Loucy (cell line): Measurements from ENCODE around the gene RHBDD2.

Source experiments
- H2AFZ ChIP-seq: fragments of 200-600 bp; sonication (generic); 2 replicates; pipeline ENCODE4 v1.6.0; 2016; ENCODE audit warnings: antibody characterized with exemption, mild to moderate bottlenecking, low read length, moderate library complexity
- H3F3A ChIP-seq: fragments of 200-600 bp; 2 replicates; pipeline ENCODE4 v1.6.0; 2016; ENCODE audit warnings: antibody characterized with exemption, low read depth, mild to moderate bottlenecking
- H3K27me3 ChIP-seq: fragments of 200-600 bp; sonication (generic); 2 replicates; pipeline ENCODE4 v1.6.1; 2014; ENCODE audit warnings: low read length, mild to moderate bottlenecking; ENCODE audit not compliant: insufficient read depth, poor library complexity, severe bottlenecking
- H3K36me3 ChIP-seq: fragments of 200-600 bp; sonication (generic); 2 replicates; pipeline ENCODE4 v1.6.1; 2016; ENCODE audit warnings: low read length; ENCODE audit not compliant: insufficient read depth
- H3K4me1 ChIP-seq: fragments of 200-600 bp; sonication (generic); 2 replicates; pipeline ENCODE4 v1.5.1; 2014; ENCODE audit warnings: low read length, mild to moderate bottlenecking; ENCODE audit not compliant: insufficient read depth, poor library complexity, severe bottlenecking
- H3K4me2 ChIP-seq: fragments of 200-600 bp; sonication (generic); 2 replicates; pipeline ENCODE4 v1.6.0; 2014; ENCODE audit warnings: antibody characterized with exemption, low read length, low read depth, mild to moderate bottlenecking; ENCODE audit not compliant: poor library complexity, severe bottlenecking
- H3K4me3 ChIP-seq: fragments of 200-600 bp; sonication (generic); 2 replicates; pipeline ENCODE4 v1.5.1; 2014; ENCODE audit warnings: low read length, mild to moderate bottlenecking, mixed read lengths; ENCODE audit not compliant: poor library complexity, severe bottlenecking
- H3K79me2 ChIP-seq: fragments of 200-600 bp; sonication (generic); 2 replicates; pipeline ENCODE4 v1.6.1; 2014; ENCODE audit warnings: low read length; ENCODE audit not compliant: insufficient read depth
- H3K9ac ChIP-seq: fragments of 200-600 bp; sonication (generic); 2 replicates; pipeline ENCODE4 v1.6.0; 2014; ENCODE audit warnings: mild to moderate bottlenecking, low read depth, low read length, moderate library complexity; ENCODE audit not compliant: poor library complexity, severe bottlenecking
- H3K9me2 ChIP-seq: fragments of 200-600 bp; sonication (generic); replicated peaks from 2 replicates; pipeline ENCODE4 v1.6.1; 2016; ENCODE audit warnings: low read depth, low read length, mixed read lengths
- H3K9me3 ChIP-seq: fragments of 200-600 bp; sonication (generic); 2 replicates; pipeline ENCODE4 v1.6.1; 2014; ENCODE audit warnings: mild to moderate bottlenecking, antibody characterized with exemption, low read length, low read depth; ENCODE audit not compliant: insufficient read depth
- H4K20me1 ChIP-seq: fragments of 200-600 bp; sonication (generic); 2 replicates; pipeline ENCODE4 v1.6.0; 2014; ENCODE audit warnings: antibody characterized with exemption, low read length, mild to moderate bottlenecking; ENCODE audit not compliant: insufficient read depth, poor library complexity, severe bottlenecking
- CTCF ChIP-seq: fragments of 200-600 bp; sonication (generic); conservative IDR thresholded peaks from 2 replicates; pipeline ENCODE4 v1.5.1; 2014; ENCODE audit warnings: mild to moderate bottlenecking, antibody characterized with exemption, low read length
- EZH2phosphoT487 ChIP-seq: fragments of 200-600 bp; IDR thresholded peaks from 2 replicates; pipeline ENCODE4 v1.6.1; 2018; ENCODE audit warnings: antibody characterized with exemption, mild to moderate bottlenecking, moderate library complexity, borderline replicate concordance

RHBDD2 gene

DNA sequence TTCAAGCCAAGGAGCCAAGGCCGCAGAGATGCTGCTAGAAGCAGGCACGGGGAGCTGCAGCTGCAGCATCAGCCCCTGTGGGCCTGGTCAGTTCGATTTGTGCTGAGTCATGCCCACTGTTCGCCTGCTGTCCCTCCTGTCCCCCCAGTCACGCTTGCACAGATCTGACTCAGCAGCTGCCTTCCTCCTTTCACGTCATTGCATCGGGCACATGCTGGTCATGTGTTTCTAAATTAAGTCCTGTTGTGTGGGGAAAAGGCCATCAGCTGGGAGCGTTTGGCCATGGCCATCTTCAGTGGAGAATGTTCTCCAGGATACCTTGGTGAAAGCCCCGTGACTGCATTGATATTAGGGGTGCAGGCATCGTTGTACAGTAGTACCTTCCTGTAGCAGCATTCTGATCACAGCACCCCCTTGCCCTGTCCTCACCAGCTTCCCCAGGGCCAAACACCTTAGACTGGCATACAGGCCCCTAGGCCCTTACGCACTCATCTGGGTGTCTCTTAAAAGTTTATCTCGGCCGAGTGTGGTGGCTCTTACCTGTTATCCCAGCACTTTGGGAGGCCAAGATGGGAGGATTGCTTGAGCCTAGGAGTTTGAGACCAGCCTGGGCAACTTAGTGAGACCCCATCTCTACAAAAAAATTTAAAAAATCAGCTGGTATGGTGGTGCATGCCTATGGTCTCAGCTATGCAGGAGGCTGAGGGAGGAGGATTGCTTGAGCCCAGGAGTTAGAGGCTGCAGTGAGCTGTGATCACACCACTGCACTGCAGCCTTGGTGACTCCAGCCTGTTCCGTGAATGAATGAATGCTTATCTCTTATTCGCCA, 59.3 kb downstream of the RHBDD2 start:
- Histone ChIP-seq H2AFZ (no peak overlapping the region), H3K27me3 (no peaks in the 10 kb centered on the region), H3K4me3 (no peak overlapping the region), H3K4me1 (no peaks in the 10 kb centered on the region), H4K20me1 (no peaks in the 10 kb centered on the region), H3K9me3 (no peaks in the 10 kb centered on the region), H3K4me2 (no peak overlapping the region), H3K9ac (no peak overlapping the region), H3F3A (no peaks in the 10 kb centered on the region), H3K36me3 (no peaks in the 10 kb centered on the region), H3K79me2 (no peaks in the 10 kb centered on the region), H3K9me2 (no peaks in the 10 kb centered on the region)
- TF ChIP-seq CTCF (no peak), EZH2phosphoT487 (no peak)
